AG04449 (cell line): ENCODE measurements around the gene WIPF3.

Experiments used
- CTCF ChIA-PET: fragments of 350-600 bp; formaldehyde crosslinking; extraction: SDS; loops from one replicate; lab custom pipeline; 2021; ENCODE audit warnings: antibody characterized with exemption; lab: Yijun Ruan, JAX
- POLR2A ChIA-PET: fragments of 400-600, 350-600 bp; formaldehyde crosslinking; extraction: SDS; loops from one replicate; lab custom pipeline; 2020; ENCODE audit warnings: antibody characterized with exemption, inconsistent platforms; lab: Yijun Ruan, JAX
- DNase-seq: peaks from one replicate; pipeline ENCODE4 v3.0.0-alpha.2; 2010; ENCODE audit warnings: low read depth, low spot score
- H3K4me3 ChIP-seq: 2 replicates; pipeline ENCODE4 v1.5.1; 2011; ENCODE audit warnings: low read depth, mild to moderate bottlenecking, control low read depth, low read length
- CTCF ChIP-seq: IDR thresholded peaks from one replicate; pipeline ENCODE4 v1.5.1; 2011; ENCODE audit warnings: mild to moderate bottlenecking, moderate library complexity, low read length, control low read depth, inconsistent platforms; ENCODE audit not compliant: insufficient read depth; ENCODE audit errors: missing control alignments

WIPF3 gene

GRCh38 chr7:29840701-29841100 lies 34.4 kb downstream of the WIPF3 start:
- CTCF ChIA-PET, result interaction anchor here (1.4 kb wide), 1 partner anchor 93 kb away, joined by 4 read pairs; no protein-coding TSS in a partner anchor
- no peak for TF ChIP-seq CTCF
- POLR2A ChIA-PET, result no interaction called here
- no peak for DNase-seq
- H3K4me3 ChIP-seq, result no peak overlapping the region

- ChIA-PET POLR2A (no interaction called here), CTCF (interaction anchor here (1.4 kb wide), 1 partner anchor 94 kb away, joined by 4 read pairs; no protein-coding TSS in a partner anchor)
- TF ChIP-seq CTCF, result no peak
- no peak for DNase-seq
- no peak overlapping the region for H3K4me3 ChIP-seq
These were observed 35.8 kb downstream of the WIPF3 start for GRCh38 chr7:29841926-29842701.

- no peak for DNase-seq
- TF ChIP-seq CTCF, result no peak
- no peak overlapping the region for H3K4me3 ChIP-seq
- CTCF ChIA-PET, result no interaction called here
- POLR2A ChIA-PET, result no interaction called here
These were observed 36.8 kb downstream of the WIPF3 start for GRCh38 chr7:29843093-29843492.

GRCh38 chr7:29843726-29844125 lies 37.4 kb downstream of the WIPF3 start:
- CTCF ChIA-PET, result no interaction called here
- H3K4me3 ChIP-seq, result no peak overlapping the region
- POLR2A ChIA-PET, result no interaction called here
- no peak for DNase-seq
- no peak for TF ChIP-seq CTCF

GRCh38 chr7:29844559-29844958 lies 38.3 kb downstream of the WIPF3 start:
- DNase-seq, result no peak
- POLR2A ChIA-PET, result no interaction called here

More at GRCh38 chr7:29844559-29844958, 38.3 kb downstream of the WIPF3 start:
- no peak for TF ChIP-seq CTCF
- no peak overlapping the region for H3K4me3 ChIP-seq
- CTCF ChIA-PET, result no interaction called here
